Natural killer cell treated with Interleukin-12 subunit alpha and Interleukin-12 subunit beta and Interleukin-15 and Interleukin-18, amount 100 ng/mL, for 72 hours (primary cell): ENCODE data around the gene SFXN4. TPM values are rescaled to one million over a fixed set of nuclear protein-coding genes. Genes with fewer than 3 reads are reported as not detected.
"Not testable (repeated sequence)": the region's sequence is repeated elsewhere in the genome, so short reads cannot be mapped to it uniquely, and the experiment has no call there.

Source experiments
- ATAC-seq, 2 donors: fragments of 150-1000 bp; cut with Tn5 transposase in 1 of 2; sonication (Bioruptor Pico), chemical (Tn5 transposase) in 1 of 2; 2 replicates each; pipeline ENCODE4 v1.10.0; 2021
- DNase-seq: peaks from one replicate; pipeline ENCODE4 v3.0.0; 2022; ENCODE audit warnings: low spot score
- H3K27ac Mint-ChIP-seq, 2 donors: 1 replicate in 1 of 2; 2 replicates in 1 of 2; pipeline ENCODE4 v1.8.0; 2022; ENCODE audit warnings: mixed read lengths in 2 of 2, mild to moderate bottlenecking in 1 of 2, moderate library complexity in 1 of 2
- H3K27me3 Mint-ChIP-seq, 2 donors: 1 replicate in 1 of 2; 2 replicates in 1 of 2; pipeline ENCODE4 v1.8.0; 2022; ENCODE audit warnings: mixed read lengths in 2 of 2
- H3K36me3 Mint-ChIP-seq: one replicate; pipeline ENCODE4 v1.8.0; 2022; ENCODE audit warnings: mixed read lengths
- H3K4me1 Mint-ChIP-seq, 2 donors: 1 replicate in 1 of 2; 2 replicates in 1 of 2; pipeline ENCODE4 v1.8.0; 2022; ENCODE audit warnings: low read depth in 2 of 2, mixed read lengths in 2 of 2, mild to moderate bottlenecking in 1 of 2
- H3K4me3 Mint-ChIP-seq: one replicate; pipeline ENCODE4 v1.8.0; 2022; ENCODE audit warnings: mixed read lengths
- H3K9me3 Mint-ChIP-seq: 2 replicates; pipeline ENCODE4 v1.8.0; 2022; ENCODE audit warnings: mixed read lengths
- total RNA-seq, 2 donors: library from RNA; stranded (reverse); gene quantifications; one replicate each; pipeline ENCODE4 v1.2.3, GENCODE V29; 2022

Gene SFXN4
- total RNA-seq, 2 donors from 2014 or later: 22.4 to 48.0 TPM

DNA sequence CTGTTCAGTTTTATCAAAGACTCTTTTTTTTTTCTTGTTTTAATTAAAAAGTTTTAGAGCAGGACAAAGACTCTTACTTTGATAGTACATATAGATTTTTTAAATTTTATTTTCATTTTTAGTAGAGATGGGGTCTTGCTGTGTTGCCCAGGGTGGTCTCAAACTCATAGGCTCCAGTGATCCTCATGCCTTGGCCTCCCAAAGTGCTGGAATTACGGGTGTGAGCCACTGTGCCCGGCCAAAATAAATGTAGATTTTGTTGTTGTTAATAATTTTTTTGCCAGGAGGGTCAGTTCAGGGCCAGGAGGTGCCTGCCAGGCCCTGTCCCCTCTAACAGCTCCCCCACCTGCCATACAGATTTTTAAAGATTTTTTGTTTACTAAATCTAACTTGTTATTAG, 44.6 kb downstream of the SFXN4 start:
- no peaks in the 10 kb centered on the region for H3K27me3 Mint-ChIP-seq
- peak overlapping the region; percentile 43 for H3K4me3 Mint-ChIP-seq
- no peaks in the 10 kb centered on the region for H3K9me3 Mint-ChIP-seq
- H3K4me1 Mint-ChIP-seq: peaks cover 4% of the 10 kb centered on the region in 2 donors
- DNase-seq (no peak), ATAC-seq (no peak)
- H3K27ac Mint-ChIP-seq: peak overlapping the region; percentile 65 to 88
- H3K36me3 Mint-ChIP-seq: peaks cover 8% of the 10 kb centered on the region

DNA sequence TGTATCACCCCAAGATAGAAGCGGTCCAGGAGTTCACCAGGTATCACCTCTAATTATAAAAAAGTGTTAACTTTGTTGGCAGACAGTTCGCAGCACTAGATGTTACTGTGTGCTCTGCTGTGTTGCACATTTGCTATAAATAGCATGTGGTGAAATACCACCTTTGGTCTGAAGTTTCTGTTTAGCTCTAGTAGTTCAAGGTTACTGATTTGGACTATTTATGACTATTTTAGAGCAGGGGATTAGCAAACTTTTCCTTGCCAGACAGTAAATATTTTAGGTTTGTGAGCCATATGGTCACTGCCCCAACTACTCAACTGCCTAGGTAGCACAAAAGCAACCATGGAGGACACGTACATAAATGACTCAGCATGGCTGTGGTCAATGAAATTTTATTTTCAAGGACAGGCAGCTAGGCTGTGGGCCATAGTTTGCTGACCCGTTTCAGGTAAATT, 45.1 kb downstream of the SFXN4 start:
- H3K36me3 Mint-ChIP-seq: peaks cover 5% of the 10 kb centered on the region
- H3K9me3 Mint-ChIP-seq: no peaks in the 10 kb centered on the region
- H3K4me1 Mint-ChIP-seq: peaks cover 3 to 4% of the 10 kb centered on the region in 2 donors
- no peak for DNase-seq
- no peaks in the 10 kb centered on the region for H3K27me3 Mint-ChIP-seq
- ATAC-seq: peak; percentile 89 to 93
- peak overlapping the region; percentile 65 to 88 for H3K27ac Mint-ChIP-seq
- H3K4me3 Mint-ChIP-seq: peak overlapping the region; percentile 43

DNA sequence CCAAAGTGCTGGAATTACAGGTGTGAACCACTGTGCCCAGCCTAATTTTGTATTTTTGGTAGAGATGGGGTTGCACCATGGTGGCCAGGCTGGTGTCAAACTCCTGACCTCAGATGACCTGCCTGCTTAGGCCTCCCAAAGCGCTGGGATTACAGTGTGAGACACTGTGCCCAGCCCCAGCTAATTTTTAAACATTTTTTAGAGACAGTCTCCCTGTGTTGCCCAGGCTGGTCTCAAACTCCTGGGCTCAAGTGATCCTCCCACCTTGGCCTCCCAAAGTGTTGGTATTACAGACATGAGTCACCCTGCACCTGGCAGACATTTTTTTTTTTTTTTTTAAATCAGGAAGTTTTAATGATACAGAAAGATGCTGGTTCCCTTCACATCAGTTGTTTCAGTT, 46.1 kb downstream of the SFXN4 start:
- no peaks in the 10 kb centered on the region for H3K27me3 Mint-ChIP-seq
- DNase-seq: no peak
- peaks cover 5% of the 10 kb centered on the region for H3K36me3 Mint-ChIP-seq
- H3K4me3 Mint-ChIP-seq: peak overlapping the region; percentile 43
- peaks cover 5% of the 10 kb centered on the region in 2 donors for H3K4me1 Mint-ChIP-seq
- no peak for ATAC-seq
- peak overlapping the region; percentile 65 to 88 for H3K27ac Mint-ChIP-seq
- H3K9me3 Mint-ChIP-seq: no peaks in the 10 kb centered on the region

DNA sequence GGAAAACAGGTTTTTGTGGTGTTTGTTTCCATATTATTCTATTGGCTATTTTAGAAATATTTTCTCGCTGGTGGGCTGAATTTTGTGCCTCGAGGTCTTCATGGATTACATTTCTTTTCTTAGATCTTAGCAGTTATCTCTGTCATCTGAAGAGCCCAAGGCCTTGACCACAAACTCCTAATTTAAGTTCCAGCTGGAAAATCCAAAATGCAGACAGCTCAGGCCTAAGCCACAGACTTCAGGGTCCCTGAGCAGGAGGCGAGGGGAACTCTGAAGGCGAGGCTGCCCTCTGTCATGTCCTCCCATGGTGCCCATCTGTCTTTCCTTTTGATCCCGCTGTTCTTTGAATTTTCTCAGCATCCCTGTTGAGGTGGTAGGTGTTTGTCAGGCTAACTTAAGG, 47.3 kb downstream of the SFXN4 start:
- Mint-ChIP-seq H3K9me3 (no peaks in the 10 kb centered on the region), H3K4me1 (peaks cover 13 to 15% of the 10 kb centered on the region in 2 donors), H3K27me3 (no peaks in the 10 kb centered on the region), H3K36me3 (peaks cover 5% of the 10 kb centered on the region), H3K4me3 (no peak overlapping the region), H3K27ac (no peak overlapping the region)
- ATAC-seq: no peak
- no peak for DNase-seq

DNA sequence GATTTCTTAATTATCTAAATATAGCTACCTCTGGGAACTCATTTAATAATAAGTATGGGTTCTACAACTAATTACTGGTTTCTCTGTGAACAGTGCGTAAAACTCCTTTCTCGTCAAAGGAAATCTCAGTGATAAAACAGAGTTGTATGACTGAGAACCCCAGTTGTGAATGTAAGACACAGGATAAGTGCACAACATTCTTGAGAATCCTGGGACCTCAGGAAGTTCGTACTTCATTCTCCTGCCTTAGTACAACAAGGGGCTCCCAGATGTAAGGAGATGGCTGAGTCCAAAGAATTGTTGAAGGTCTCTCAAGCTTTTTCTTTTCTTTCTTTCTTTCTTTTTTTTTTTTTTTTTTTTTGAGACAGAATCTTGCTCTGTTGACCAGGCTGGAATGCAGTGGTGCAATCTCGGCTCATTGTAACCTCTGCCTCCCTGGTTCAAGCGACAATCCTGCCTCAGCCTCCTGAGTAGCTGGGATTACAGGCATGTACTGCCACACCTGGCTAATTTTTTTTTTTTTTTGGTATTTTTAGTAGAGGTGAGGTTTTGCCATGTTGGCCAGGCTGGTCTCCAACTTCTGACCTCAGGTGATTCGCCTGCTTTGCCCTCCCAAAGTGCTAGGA, 49.1 kb downstream of the SFXN4 start:
- Mint-ChIP-seq H3K9me3 (no peaks in the 10 kb centered on the region), H3K4me3 (no peak overlapping the region), H3K4me1 (peaks cover 15 to 16% of the 10 kb centered on the region in 2 donors), H3K27ac (no peak overlapping the region), H3K27me3 (no peaks in the 10 kb centered on the region), H3K36me3 (peaks cover 5% of the 10 kb centered on the region)
- ATAC-seq: no peak
- DNase-seq: no peak

DNA sequence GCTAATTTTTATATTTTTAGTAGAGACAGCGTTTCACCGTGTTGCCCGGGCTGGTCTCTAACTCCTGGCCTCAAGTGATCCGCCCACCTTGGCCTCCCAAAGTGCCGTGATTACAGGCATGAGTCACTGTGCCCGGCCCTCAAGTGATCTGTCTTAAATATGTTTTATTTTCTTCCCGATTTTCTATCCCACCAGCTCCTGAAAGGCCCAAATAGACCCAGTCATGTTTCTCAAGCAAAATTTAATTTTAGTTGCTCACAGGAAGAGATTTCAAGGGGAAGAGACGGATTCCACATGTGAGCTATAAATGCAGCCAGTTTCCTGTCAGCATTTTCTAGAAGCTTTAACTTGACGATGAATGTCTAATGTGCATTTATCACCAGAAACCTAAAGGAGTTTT, 49.6 kb downstream of the SFXN4 start:
- Mint-ChIP-seq H3K9me3 (no peaks in the 10 kb centered on the region), H3K4me3 (no peak overlapping the region), H3K36me3 (peaks cover 5% of the 10 kb centered on the region), H3K4me1 (peaks cover 15 to 16% of the 10 kb centered on the region in 2 donors), H3K27ac (no peak overlapping the region), H3K27me3 (no peaks in the 10 kb centered on the region)
- DNase-seq (no peak), ATAC-seq (no peak)

DNA sequence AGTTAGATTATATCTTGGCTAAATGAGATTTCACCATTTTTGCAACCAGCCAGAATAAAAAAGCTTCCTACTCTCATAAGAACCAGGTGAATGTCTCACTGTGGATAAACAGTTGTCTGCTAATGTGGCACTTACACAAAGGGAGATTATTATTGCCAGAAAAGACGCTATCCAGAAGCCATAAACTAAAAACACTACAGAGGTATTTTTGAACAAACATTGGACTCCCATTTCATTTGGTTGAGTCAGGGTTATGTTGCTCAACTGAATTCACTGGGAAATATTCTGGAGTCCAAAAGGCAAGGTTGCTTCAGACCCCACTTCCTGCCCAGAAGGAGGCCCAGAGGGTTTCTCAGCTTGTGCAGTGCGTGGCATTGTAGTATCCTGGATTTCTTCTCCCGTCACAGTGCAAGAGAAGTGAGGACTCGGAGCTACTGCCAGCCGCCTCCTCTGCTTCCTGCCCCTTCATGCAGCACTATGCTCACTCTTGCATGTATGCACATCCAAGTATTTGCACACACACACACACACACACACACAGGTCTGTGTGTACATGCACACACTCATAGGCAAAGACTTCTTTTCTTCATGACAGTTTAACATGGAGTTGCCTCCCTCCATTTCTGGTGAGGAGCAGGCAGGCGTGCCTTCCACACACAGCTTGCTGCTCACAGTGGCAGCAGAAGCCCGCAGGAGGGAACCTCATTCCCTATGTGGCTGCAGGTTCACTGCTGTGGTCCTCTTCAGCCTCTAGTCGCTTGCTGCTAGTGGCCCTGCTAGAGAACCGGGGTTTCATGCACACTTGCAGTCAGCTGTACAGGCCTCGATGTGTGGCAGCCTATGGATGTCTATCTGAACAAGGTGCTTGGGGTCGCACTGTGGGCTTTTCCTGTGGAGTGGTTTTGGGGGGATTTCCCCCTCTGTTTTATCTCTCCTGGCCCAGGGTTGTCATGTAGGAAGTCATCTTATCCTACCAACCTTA, 51.5 kb downstream of the SFXN4 start:
- Mint-ChIP-seq H3K9me3 (no peaks in the 10 kb centered on the region), H3K27ac (peak overlapping the region; percentile 18 to 78), H3K36me3 (peaks cover 5% of the 10 kb centered on the region), H3K4me3 (no peak overlapping the region), H3K27me3 (no peaks in the 10 kb centered on the region), H3K4me1 (peaks cover 10 to 16% of the 10 kb centered on the region in 2 donors)
- ATAC-seq (peak; percentile 46 to 57), DNase-seq (no peak)

DNA sequence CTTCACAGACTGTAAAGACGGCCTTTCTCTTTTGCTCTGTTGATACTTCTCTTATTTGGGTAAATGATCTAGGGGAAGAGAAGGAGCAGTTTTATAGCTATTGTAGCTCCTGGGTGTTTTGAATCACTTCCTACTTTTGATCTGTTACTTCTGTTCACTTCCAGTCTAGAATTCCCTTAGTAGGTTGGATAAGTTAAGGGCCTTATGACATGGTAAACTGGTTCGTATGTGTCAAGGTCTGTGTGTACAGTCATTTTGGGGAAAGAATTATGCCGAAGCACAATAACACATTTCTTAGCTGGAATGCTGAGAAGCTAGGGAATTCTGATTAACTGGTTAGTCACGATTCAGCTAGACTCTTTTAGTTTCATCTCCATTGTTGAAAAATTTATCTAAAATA, 53.5 kb downstream of the SFXN4 start:
- Mint-ChIP-seq H3K36me3 (no peaks in the 10 kb centered on the region), H3K27ac (no peak overlapping the region), H3K4me3 (no peak overlapping the region), H3K4me1 (peaks cover 10 to 13% of the 10 kb centered on the region in 2 donors), H3K27me3 (no peaks in the 10 kb centered on the region), H3K9me3 (no peaks in the 10 kb centered on the region)
- DNase-seq (no peak), ATAC-seq (no peak)

DNA sequence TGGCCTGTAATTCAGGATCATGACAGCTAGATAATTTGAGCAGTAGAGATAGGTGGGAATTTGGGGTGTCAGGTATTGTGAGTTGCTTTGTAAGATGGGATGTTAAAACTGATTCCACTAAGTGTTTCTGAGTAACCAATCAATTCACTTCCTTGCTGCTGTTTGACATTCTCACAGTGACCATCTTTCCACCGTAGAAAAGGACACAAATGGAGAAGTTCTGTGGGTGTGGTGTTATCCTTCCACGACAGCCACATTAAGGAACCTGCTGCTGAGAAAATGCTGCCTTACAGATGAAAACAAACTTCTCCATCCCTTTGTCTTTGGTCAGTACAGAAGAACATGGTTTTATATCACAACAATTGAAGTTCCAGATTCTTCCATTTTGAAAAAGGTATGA, 57.7 kb downstream of the SFXN4 start:
- H3K9me3 Mint-ChIP-seq, H3K27ac Mint-ChIP-seq, DNase-seq, H3K36me3 Mint-ChIP-seq, H3K4me3 Mint-ChIP-seq, ATAC-seq, H3K27me3 Mint-ChIP-seq: not testable (repeated sequence)
- peaks cover 10 to 11% of the 10 kb centered on the region in 2 donors for H3K4me1 Mint-ChIP-seq

DNA sequence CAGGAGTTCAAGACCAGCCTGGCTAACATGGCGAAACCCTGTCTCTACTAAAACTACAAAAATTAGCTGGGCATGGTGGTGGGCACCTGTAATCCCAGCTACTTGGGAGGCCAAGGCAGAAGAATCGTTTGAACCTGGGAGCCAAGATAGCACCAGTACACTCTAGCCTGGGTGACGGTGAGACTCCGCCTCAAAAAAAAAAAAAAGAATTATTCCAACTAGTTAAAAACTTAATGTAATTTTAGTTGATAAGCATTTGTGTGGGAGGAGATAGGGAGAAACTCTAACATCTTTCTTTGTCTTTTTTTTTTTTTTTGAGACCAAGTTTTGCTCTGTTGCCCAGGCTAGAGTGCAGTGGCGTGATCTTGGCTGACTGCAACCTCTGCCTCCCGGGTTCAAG, 58.4 kb downstream of the SFXN4 start:
- peaks cover 10 to 11% of the 10 kb centered on the region in 2 donors for H3K4me1 Mint-ChIP-seq
- DNase-seq, H3K27ac Mint-ChIP-seq, H3K9me3 Mint-ChIP-seq, ATAC-seq, H3K4me3 Mint-ChIP-seq, H3K36me3 Mint-ChIP-seq, H3K27me3 Mint-ChIP-seq: not testable (repeated sequence)

DNA sequence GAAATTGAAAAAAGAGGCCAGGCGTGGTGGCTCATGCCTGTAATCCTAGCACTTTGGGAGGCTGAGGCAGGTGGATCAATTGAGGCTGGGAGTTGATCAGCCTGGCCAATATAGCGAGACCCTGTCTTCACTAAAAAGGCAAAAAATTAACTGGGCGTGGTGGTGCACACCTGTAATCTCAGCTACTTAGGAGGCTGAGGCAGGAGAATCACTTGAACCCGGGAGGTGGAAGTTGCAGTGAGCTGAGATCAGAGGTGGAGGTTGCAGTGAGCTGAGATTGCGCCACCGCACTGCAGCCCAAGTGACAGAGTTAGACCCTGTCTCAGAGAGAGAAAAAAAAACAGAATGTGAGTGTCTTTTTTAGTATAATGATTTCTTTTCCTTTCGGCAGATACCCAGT, 59.6 kb downstream of the SFXN4 start:
- not testable (repeated sequence) for H3K9me3 Mint-ChIP-seq, ATAC-seq, H3K36me3 Mint-ChIP-seq, H3K27me3 Mint-ChIP-seq, DNase-seq, H3K27ac Mint-ChIP-seq
- H3K4me1 Mint-ChIP-seq: peaks cover 12 to 18% of the 10 kb centered on the region in 2 donors
- H3K4me3 Mint-ChIP-seq: peak overlapping the region; percentile 87

DNA sequence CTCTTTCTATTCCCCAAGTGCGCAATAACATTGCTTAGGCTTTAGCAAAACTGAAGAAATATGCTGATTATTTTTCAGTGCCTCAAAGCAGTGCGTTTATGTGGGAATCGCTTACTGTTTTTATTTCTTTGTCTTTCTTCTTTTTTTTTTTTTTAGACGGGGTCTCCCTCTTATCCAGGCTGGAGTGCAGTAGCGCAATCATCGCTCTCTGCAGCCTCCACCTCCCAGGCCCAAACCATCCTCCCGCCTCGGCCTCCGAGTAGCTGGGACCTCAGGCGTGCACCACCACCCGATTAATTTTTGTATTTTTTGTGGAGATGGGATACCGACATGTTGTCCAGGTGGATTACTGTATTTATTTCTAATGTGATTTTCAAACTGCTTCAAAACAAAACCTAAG, 60.4 kb downstream of the SFXN4 start:
- H3K9me3 Mint-ChIP-seq: no peaks in the 10 kb centered on the region
- ATAC-seq (no peak), DNase-seq (no peak)
- peak overlapping the region; percentile 87 for H3K4me3 Mint-ChIP-seq
- no peaks in the 10 kb centered on the region for H3K27me3 Mint-ChIP-seq
- H3K4me1 Mint-ChIP-seq: peaks cover 18 to 24% of the 10 kb centered on the region in 2 donors
- peak overlapping the region; percentile 24 to 62 for H3K27ac Mint-ChIP-seq
- no peaks in the 10 kb centered on the region for H3K36me3 Mint-ChIP-seq

DNA sequence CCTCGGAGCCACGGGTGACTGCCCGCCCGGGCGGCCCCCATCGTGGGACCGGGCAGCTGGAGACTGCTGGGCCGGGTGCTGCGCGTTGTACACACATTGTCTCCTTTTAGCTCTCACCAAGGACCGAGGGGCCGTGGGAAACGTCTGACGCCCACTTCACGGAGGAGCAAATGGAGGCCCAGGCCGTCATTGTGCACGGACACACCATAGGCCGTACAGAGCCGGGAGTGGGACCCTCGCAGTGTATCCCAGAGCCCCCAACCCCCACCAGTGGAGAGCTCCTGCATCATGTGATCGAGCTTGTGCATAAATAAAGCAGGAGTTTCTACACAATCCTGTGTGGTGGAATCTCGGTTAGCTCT, 60.9 kb downstream of the SFXN4 start:
- no peaks in the 10 kb centered on the region for H3K36me3 Mint-ChIP-seq
- H3K4me1 Mint-ChIP-seq: peaks cover 19 to 24% of the 10 kb centered on the region in 2 donors
- DNase-seq: no peak
- peak overlapping the region; percentile 87 for H3K4me3 Mint-ChIP-seq
- H3K27ac Mint-ChIP-seq: no peak overlapping the region
- no peaks in the 10 kb centered on the region for H3K9me3 Mint-ChIP-seq
- ATAC-seq: no peak
- no peaks in the 10 kb centered on the region for H3K27me3 Mint-ChIP-seq
